Keratinocyte (primary cell): Measurements from ENCODE around the gene ST8SIA5. TPM values are rescaled to one million over a fixed set of nuclear protein-coding genes. Genes with fewer than 3 reads are reported as not detected.

ENCODE experiments used
- DNase-seq: peaks from one replicate; pipeline ENCODE4 v3.0.0-alpha.2; 2011; ENCODE audit warnings: low read depth, missing footprints, low spot score
- FAIRE-seq: peaks from 2 replicates; lab custom pipeline; 2011; peaks lifted over from hg19 to GRCh38; lab: Jason Lieb, UNC
- H2AFZ ChIP-seq: 2 replicates; pipeline ENCODE4 v1.6.0; 2012; ENCODE audit warnings: low read length, control low read depth, inconsistent platforms; ENCODE audit not compliant: control insufficient read depth
- H3K27ac ChIP-seq: 2 replicates; pipeline ENCODE4 v1.5.1; 2011; ENCODE audit warnings: low read length; ENCODE audit not compliant: control insufficient read depth, insufficient read depth
- H3K27me3 ChIP-seq: 3 replicates; pipeline ENCODE4 v1.6.0; 2011; ENCODE audit warnings: low read length; ENCODE audit not compliant: control insufficient read depth, insufficient read depth; ENCODE audit errors: extremely low read depth
- H3K36me3 ChIP-seq, 2 experiments: 2 replicates in 1 of 2; 3 replicates in 1 of 2; pipeline ENCODE4 v1.5.1; 2011; ENCODE audit warnings: low read length in 2 of 2, mild to moderate bottlenecking in 1 of 2; ENCODE audit not compliant: control insufficient read depth in 2 of 2, insufficient read depth in 2 of 2; ENCODE audit errors: extremely low read depth in 1 of 2
- H3K4me1 ChIP-seq: 3 replicates; pipeline ENCODE4 v1.5.1; 2011; ENCODE audit warnings: low read length; ENCODE audit not compliant: control insufficient read depth, insufficient read depth; ENCODE audit errors: extremely low read depth
- H3K4me2 ChIP-seq: 3 replicates; pipeline ENCODE4 v1.6.0; 2011; ENCODE audit warnings: low read depth, low read length; ENCODE audit not compliant: control insufficient read depth, insufficient read depth; ENCODE audit errors: extremely low read depth
- H3K4me3 ChIP-seq, 3 experiments: fragments of 200-600 bp in 1 of 3; sonication (generic) in 1 of 3; 2 replicates in 2 of 3; 3 replicates in 1 of 3; pipeline ENCODE4 v1.5.1; 2011 to 2016; ENCODE audit warnings: low read length in 3 of 3, mild to moderate bottlenecking in 3 of 3, control low read depth in 2 of 3, inconsistent platforms in 1 of 3, low read depth in 1 of 3, mixed read lengths in 1 of 3, mixed run types in 1 of 3, moderate library complexity in 1 of 3; ENCODE audit not compliant: control insufficient read depth in 2 of 3, insufficient read depth in 2 of 3; ENCODE audit errors: extremely low read depth in 1 of 3
- H3K79me2 ChIP-seq: 2 replicates; pipeline ENCODE4 v1.6.0; 2012; ENCODE audit warnings: low read length; ENCODE audit not compliant: control insufficient read depth, insufficient read depth
- H3K9ac ChIP-seq: 3 replicates; pipeline ENCODE4 v1.6.0; 2011; ENCODE audit warnings: low read length; ENCODE audit not compliant: control insufficient read depth, insufficient read depth; ENCODE audit errors: extremely low read depth
- H3K9me1 ChIP-seq: 3 replicates; pipeline ENCODE4 v1.6.0; 2011; ENCODE audit warnings: low read length; ENCODE audit not compliant: control insufficient read depth, insufficient read depth; ENCODE audit errors: extremely low read depth
- H3K9me3 ChIP-seq: 2 replicates; pipeline ENCODE4 v1.5.1; 2012; ENCODE audit warnings: low read depth, low read length; ENCODE audit not compliant: control insufficient read depth
- H4K20me1 ChIP-seq: 3 replicates; pipeline ENCODE4 v1.6.0; 2011; ENCODE audit warnings: low read length; ENCODE audit not compliant: control insufficient read depth, insufficient read depth; ENCODE audit errors: extremely low read depth
- CTCF ChIP-seq, 3 experiments: IDR thresholded peaks in 1 of 3; conservative IDR thresholded peaks in 1 of 3; optimal IDR thresholded peaks in 1 of 3; 2 replicates in 2 of 3; 3 replicates in 1 of 3; pipeline versions ENCODE3 to v1.5.1; 2011; ENCODE audit warnings: low read length in 3 of 3, mild to moderate bottlenecking in 3 of 3, moderate library complexity in 2 of 3, control low read depth in 1 of 3, inconsistent platforms in 1 of 3; ENCODE audit not compliant: insufficient read depth in 2 of 3; ENCODE audit errors: extremely low read depth in 1 of 3
- EZH2 ChIP-seq: IDR thresholded peaks from one replicate; pipeline ENCODE4 v1.6.1; 2012; ENCODE audit warnings: inconsistent platforms, mild to moderate bottlenecking, low read length, moderate library complexity
- dilution Hi-C: fragments of 300-500 bp; cut with MboI; formaldehyde crosslinking; loops from one replicate; pipeline ENCODE4 v1.7.0; 2020; ENCODE audit warnings: low sequenced_read_pairs; ENCODE audit not compliant: extremely low pct_ligation_motif_present
- polyA plus RNA-seq, 5 experiments: library from polyadenylated mRNA; depleted of rRNA in 3 of 5; stranded (reverse) in 3 of 5; stranded (forward) in 1 of 5; unstranded in 1 of 5; fragments of >200 nt; gene quantifications; 1 replicate in 1 of 5; 2 replicates in 3 of 5; 3 replicates in 1 of 5; pipeline versions ENCODE4 v1.2.1 to v1.2.3, GENCODE V29; 2011 to 2012; ENCODE audit warnings: missing spikeins in 2 of 5, low read depth in 1 of 5, low replicate concordance in 1 of 5

Gene ST8SIA5
- polyA plus RNA-seq, 1 donor (not counting 4 experiments of a cell fraction or from before 2014, with no cell fraction given): under 0.01 TPM

DNA sequence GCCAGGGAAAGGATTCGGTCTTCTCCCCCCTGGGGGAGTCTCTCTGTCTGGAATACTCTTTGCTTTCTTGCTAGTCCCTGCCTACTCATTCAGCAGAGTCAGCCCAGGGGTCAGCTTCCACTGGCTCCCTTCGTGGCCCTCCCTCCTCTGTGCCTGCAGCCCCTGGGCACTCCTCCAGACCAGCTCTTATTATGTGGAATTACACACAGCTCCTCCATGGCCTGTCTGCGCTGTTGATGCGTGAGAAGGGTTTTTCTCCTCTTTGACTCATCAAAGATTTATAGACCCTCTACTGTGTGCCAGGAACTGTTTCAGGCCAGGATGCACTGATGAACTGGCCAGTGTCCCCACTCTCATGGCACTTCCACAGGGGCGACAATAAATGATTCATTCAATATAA lies 44.4 kb downstream of the ST8SIA5 start:
- Histone ChIP-seq H3K36me3 (no peaks in the 10 kb centered on the region), H3K27me3 (peaks cover 3% of the 10 kb centered on the region), H3K4me3 (no peak overlapping the region), H3K79me2 (no peaks in the 10 kb centered on the region), H3K4me2 (no peak overlapping the region), H3K4me1 (no peaks in the 10 kb centered on the region), H3K9me3 (no peaks in the 10 kb centered on the region), H3K9ac (no peak overlapping the region), H4K20me1 (no peaks in the 10 kb centered on the region), H2AFZ (no peak overlapping the region), H3K27ac (no peak overlapping the region), H3K9me1 (no peaks in the 10 kb centered on the region)
- DNase-seq (no peak), FAIRE-seq (no peak)
- dilution Hi-C loops: no loop called here
- TF ChIP-seq EZH2: no peak
- TF ChIP-seq CTCF (optimal IDR thresholded peaks at IDR 0.05 in 1 of 3, IDR thresholded peaks at IDR 0.05 in 1 of 3, conservative IDR thresholded peaks at IDR 0.05 in 1 of 3; ENCODE audit: extremely low read depth in 1 of 3, insufficient read depth in 2 of 3, low read length in 3 of 3): no peak

GRCh38 chr18:46711444-46711863 lies 45.4 kb downstream of the ST8SIA5 start:
- Histone ChIP-seq H3K4me1 (no peaks in the 10 kb centered on the region), H3K79me2 (no peaks in the 10 kb centered on the region), H2AFZ (no peak overlapping the region), H3K27me3 (peaks cover 1% of the 10 kb centered on the region), H3K4me2 (no peak overlapping the region), H3K36me3 (no peaks in the 10 kb centered on the region), H3K9me1 (no peaks in the 10 kb centered on the region), H3K9ac (no peak overlapping the region), H3K27ac (no peak overlapping the region), H4K20me1 (no peaks in the 10 kb centered on the region), H3K4me3 (no peak overlapping the region), H3K9me3 (no peaks in the 10 kb centered on the region)
- DNase-seq (no peak), FAIRE-seq (no peak)
- dilution Hi-C loops: no loop called here
- no peak for TF ChIP-seq CTCF (optimal IDR thresholded peaks at IDR 0.05 in 1 of 3, IDR thresholded peaks at IDR 0.05 in 1 of 3, conservative IDR thresholded peaks at IDR 0.05 in 1 of 3; ENCODE audit: extremely low read depth in 1 of 3, insufficient read depth in 2 of 3, low read length in 3 of 3)
- no peak for TF ChIP-seq EZH2
